HG03565 (cell line): ENCODE results near the gene GRIN3B.

Experiments
- ATAC-seq: cut with Tn5 transposase; IDR thresholded peaks from one replicate; pipeline ENCODE4 v1.9.1; 2021; ENCODE audit warnings: mild to moderate bottlenecking, moderate library complexity; ENCODE audit not compliant: unreplicated experiment

Gene GRIN3B

GRCh38 chr19:1040476-1041271, 40.5 kb downstream of the GRIN3B start:
- peak; percentile 35 for ATAC-seq

GRCh38 chr19:1041272-1041834, 41.1 kb downstream of the GRIN3B start:
- ATAC-seq: no peak

- ATAC-seq: no peak
These were observed 41.8 kb downstream of the GRIN3B start for GRCh38 chr19:1041835-1042685.

GRCh38 chr19:1042689-1043511, 42.7 kb downstream of the GRIN3B start:
- no peak for ATAC-seq

- peak; percentile 37 for ATAC-seq
These were observed 45.0 kb downstream of the GRIN3B start for GRCh38 chr19:1045247-1045603.

GRCh38 chr19:1046117-1046626, 46.0 kb downstream of the GRIN3B start:
- no peak for ATAC-seq

GRCh38 chr19:1046836-1047695, 46.8 kb downstream of the GRIN3B start:
- ATAC-seq: no peak

GRCh38 chr19:1047696-1048147, 47.5 kb downstream of the GRIN3B start:
- no peak for ATAC-seq

- no peak for ATAC-seq
These were observed 48.9 kb downstream of the GRIN3B start for GRCh38 chr19:1049106-1049505.

- no peak for ATAC-seq
These were observed 49.6 kb downstream of the GRIN3B start for GRCh38 chr19:1049800-1050199.

GRCh38 chr19:1050989-1051788, 51.0 kb downstream of the GRIN3B start:
- ATAC-seq: no peak

- no peak for ATAC-seq
These were observed 51.6 kb downstream of the GRIN3B start for GRCh38 chr19:1051791-1052190.

GRCh38 chr19:1052349-1052975, 52.2 kb downstream of the GRIN3B start:
- no peak for ATAC-seq

- no peak for ATAC-seq
These were observed 53.2 kb downstream of the GRIN3B start for GRCh38 chr19:1053176-1054101.

GRCh38 chr19:1054102-1055027, 54.1 kb downstream of the GRIN3B start:
- no peak for ATAC-seq

- no peak for ATAC-seq
These were observed 54.8 kb downstream of the GRIN3B start for GRCh38 chr19:1055028-1055425.
